GM18507 (cell line): ENCODE data around the gene PPM1A.
"Not testable (repeated sequence)": the region's sequence is repeated elsewhere in the genome, so short reads cannot be mapped to it uniquely, and the experiment has no call there.

Experiments used
- DNase-seq: peaks from one replicate; pipeline ENCODE4 v3.0.0; 2011; ENCODE audit warnings: low read depth; ENCODE audit not compliant: insufficient read length; ENCODE audit errors: extremely low spot score
- FAIRE-seq: peaks from 2 replicates; lab custom pipeline; 2011; peaks lifted over from hg19 to GRCh38; lab: Jason Lieb, UNC

The PPM1A gene

DNA sequence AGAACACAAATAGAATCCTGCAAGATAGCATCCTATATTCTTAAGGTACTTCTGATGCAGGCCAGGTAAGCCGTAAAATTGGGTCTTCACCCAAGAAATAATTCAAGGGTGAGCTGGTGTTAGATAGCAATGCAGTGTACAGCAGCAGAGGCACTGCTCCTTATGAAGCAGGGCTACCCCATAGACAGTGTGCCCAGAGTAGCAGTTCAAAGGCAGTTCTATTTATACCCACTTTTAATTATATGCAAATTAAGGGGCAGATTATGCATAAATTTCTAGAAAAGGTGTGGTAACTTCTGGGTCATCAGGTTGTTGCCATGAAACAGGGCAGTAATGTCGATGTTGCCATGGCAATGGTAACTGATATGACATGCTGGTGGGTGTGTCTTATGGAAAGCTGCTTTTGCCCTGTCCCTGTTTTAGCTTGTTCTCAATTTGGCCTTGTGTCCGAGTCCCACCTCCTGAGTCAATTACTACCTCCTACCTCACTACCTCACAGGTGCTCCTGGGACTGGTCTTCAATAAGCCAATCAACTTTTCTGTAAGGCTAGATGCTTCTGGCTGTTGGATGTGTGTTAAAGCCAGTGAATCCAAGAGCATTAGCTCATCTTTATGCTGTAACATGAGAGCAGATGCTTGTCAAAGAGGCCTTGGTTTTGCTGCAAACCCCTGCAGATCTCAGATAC lies 61.0 kb downstream of the PPM1A start:
- FAIRE-seq (no peak), DNase-seq (no peak)

DNA sequence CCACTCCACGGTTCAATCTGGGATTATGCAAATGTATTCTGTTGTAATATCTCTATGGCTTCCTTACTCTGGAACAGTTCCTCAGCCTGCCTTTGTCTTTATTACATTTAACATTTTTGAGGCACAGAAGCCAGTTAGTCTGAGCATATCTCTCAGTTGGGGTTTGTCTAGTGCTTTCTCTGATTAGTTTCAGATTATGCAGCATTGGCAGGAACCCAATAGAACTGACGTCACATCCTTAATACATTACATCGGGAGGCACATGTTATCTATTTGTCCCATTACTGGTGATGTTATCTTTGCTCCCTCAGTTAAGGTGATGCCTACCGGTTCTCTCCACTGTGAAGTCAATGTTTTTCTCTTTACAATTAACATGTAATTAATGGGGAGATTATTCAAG lies 62.4 kb downstream of the PPM1A start:
- FAIRE-seq (no peak), DNase-seq (no peak)

- no peak for FAIRE-seq
- DNase-seq, result no peak
Observed at GRCh38 chr14:60313093-60313492, 64.1 kb downstream of the PPM1A start.

GRCh38 chr14:60315196-60315990 lies 66.4 kb downstream of the PPM1A start:
- DNase-seq (no peak), FAIRE-seq (no peak)

- no peak for FAIRE-seq
- DNase-seq, result no peak
Observed at GRCh38 chr14:60317609-60318008, 68.6 kb downstream of the PPM1A start.

- not testable (repeated sequence) for DNase-seq, FAIRE-seq
Observed at GRCh38 chr14:60320860-60321259, 71.8 kb downstream of the PPM1A start.

DNA sequence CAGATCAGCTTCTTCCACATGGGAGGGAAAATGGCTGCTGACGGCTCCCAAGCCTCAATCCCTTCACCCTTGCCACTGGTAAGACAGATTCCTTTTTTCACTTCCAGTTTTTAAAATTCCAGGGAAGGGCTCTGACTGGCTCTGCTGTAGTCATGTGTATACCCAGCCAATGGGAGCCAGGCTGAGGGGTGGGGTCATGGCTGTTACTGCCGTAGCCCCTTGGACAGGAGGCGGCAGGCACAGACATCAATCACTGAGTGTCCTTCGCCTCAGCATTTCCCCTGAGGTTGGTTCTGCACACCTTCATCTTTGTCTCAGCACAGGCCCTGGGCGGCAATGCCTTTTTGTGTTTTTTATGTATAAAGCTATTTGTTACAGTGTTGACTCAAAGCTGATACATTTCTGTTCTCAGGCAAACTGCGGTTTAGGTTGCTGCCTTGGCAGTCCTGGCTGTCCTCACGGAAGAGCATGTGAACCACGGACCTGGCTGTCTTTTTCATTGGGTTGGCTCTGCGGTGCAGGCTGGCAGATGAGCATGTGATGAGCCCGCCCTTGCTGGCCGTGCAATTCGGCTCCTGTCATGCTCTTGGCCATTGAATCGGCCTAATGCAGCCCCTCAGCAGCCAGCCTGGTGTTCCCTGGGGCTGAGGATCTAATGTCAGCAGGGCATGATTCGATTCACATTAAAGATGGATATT lies 74.3 kb downstream of the PPM1A start:
- FAIRE-seq (no peak), DNase-seq (no peak)

DNA sequence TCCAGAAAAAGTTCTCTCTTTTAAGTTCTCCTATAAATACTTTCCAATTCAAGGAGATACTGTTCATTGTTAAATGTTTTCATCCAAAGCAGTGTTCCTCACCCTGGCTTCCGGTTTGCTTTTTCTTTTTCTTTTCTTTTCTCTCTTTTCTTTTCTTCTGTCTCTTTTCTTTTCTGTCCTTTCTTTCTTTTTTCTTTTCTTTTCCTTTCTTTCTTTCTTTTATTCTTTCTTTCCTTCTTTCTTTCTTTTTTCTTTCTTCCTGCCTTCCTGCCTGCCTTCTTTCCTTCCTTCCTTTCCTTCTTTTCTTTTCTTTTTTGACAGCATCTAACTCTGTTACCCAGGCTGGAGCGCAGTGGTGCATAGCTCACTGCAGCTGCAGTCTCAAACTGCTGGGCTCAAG lies 75.8 kb downstream of the PPM1A start:
- no peak for FAIRE-seq
- DNase-seq, result no peak

DNA sequence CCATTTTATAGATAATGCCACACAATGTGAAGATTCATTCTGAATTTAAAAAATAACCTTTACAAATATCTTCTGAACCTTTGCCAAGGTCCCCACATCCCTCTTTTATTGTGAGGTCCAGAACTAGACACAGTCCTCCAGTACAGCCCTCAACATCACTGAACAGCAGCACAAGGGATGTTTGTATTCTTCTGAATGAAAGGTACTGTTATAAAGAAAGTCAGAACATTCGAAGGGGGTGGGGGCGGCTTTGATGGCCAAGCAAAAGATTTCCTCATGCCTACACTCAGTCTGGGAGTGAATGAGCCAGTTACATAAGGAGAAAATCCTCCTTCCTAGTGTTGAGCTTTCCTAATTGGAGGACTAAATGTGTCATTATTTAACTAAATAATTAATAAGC lies 77.3 kb downstream of the PPM1A start:
- no peak for FAIRE-seq
- DNase-seq, result no peak

- DNase-seq (peak; percentile 30), FAIRE-seq (peak; percentile 95)
Observed at GRCh38 chr14:60327447-60328331, 78.7 kb downstream of the PPM1A start.

DNA sequence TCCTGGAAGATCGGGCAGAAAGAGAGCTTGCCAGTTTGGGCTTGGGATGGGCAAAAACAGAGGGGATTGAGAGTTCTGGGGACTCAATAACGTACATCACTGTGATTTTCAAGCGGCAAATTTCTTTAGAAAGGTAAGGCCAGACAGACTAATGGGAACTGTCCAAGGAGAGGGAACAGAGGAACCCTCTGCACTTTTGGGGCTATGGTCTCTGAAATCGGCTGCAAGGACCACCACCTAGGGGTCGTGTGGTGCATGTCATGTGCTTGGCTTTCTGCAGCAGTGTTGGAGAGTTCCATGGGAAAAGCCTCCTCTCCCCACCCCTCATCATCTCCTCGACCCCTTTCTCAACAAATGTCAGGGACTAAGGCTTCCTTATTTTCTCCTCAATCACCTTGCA lies 79.6 kb downstream of the PPM1A start:
- FAIRE-seq (no peak), DNase-seq (no peak)

DNA sequence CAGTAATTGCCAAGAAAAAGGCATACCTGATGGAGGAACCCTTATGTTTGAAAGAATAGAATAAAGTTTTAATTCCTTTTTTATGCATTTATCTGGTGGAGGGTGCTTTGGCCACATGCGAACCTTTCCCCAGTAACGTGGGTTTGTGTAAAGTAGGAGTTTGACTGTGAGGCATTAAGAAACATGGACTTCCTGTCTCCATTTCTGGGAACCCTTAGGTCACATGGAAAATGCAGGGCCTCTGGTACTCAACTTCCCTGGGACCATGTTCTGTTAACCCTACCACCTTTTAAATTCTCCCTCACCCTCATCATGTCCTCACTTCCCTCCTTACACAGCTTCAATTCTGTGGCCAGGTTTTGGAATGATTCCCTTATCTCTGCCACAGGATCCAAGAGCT lies 80.3 kb downstream of the PPM1A start:
- DNase-seq (no peak), FAIRE-seq (no peak)

DNA sequence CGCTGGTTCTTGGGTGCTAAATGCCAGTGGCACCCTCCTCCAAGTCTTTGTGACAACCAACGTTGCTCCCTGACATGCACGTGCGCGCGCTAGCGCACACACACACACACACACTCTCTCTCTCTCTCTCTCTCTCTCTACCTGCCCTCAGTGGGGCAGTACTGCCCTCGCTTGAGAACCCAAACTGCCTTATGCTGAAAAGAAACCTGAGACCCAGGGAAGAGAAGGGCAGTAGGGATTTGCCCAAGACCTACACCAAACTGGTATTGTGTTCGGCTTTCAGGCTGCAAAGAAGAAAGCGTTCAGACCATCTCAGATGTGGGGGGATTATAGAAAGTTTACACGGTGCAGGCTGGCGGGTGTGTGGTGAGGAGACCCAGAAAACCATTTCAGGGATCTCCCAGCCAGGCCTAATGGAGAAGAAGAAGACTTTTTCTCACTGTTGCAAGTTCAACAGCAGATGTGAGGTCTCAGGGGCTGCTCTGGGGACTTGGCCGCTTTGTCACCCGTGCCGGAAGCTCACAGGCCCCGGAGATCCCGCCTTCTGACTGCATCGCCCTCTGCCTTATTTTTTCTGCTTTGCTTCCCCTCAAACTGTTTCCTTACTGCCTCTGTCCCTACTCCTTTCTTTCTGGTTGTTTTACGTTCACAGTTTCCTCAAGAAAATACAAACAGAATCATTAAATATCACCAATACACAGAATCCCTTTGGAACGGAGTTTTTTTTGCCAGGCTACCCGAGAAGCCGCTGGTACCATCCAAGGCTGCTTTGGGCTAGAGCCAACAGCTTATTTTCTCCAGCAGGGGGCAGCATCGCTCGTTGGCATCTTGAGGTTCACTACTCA lies 82.4 kb downstream of the PPM1A start:
- peak; percentile 39 for DNase-seq
- FAIRE-seq, result peak; percentile 92

GRCh38 chr14:60332046-60332399 lies 83.0 kb downstream of the PPM1A start:
- FAIRE-seq (no peak), DNase-seq (no peak)

GRCh38 chr14:60332869-60333268 lies 83.8 kb downstream of the PPM1A start:
- FAIRE-seq (peak; percentile 31), DNase-seq (no peak)

DNA sequence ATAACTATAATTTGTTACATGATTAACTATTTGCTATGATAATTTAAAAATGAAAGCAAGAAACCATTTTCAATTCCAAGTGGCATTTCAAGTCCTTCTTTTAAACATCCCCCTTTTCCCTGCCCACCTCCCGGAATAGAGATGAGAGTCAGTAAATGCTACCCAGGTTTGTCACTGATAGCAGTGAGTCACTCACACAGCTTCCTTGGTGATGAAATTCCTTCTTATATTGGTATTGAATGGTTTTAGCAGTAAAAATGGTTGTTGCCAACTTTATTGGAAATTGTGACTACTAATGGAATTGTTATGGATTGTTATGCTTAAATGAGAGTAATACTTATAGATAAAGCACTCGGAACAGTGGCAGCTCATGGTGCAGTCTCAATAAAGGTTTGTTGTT lies 90.5 kb downstream of the PPM1A start:
- FAIRE-seq (no peak), DNase-seq (no peak)

- FAIRE-seq, result no peak
- no peak for DNase-seq
Observed at GRCh38 chr14:60343571-60344071, 94.6 kb downstream of the PPM1A start.

GRCh38 chr14:60344751-60345150 lies 95.7 kb downstream of the PPM1A start:
- FAIRE-seq (no peak), DNase-seq (no peak)

DNA sequence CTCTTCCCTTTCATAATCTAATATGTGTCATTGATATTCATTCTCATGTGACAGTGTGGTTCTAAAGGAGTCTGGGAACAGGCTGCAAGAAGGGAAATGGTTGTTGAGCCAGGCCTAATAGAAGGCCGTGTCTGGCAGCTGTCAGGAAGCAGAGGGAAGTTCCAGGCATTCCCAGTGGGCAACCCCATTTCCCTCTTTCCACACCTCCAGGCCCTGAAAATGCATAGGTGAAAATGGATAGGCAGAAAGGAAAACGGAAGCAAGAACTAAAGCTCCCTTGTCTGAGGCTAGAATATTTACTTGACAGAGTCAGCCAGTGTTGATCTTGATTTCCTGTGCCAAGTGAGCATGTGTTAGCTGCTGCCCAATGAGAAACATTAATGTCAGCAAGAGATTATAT lies 97.7 kb downstream of the PPM1A start:
- DNase-seq, result no peak
- no peak for FAIRE-seq
